NCI-H187 treated with DMSO at 0.1 percent for 48 hours (cell line): ENCODE results near the gene OR4E2.
"Not testable (repeated sequence)": the region's sequence is repeated elsewhere in the genome, so short reads cannot be mapped to it uniquely, and the experiment has no call there.

ENCODE experiments used
- DNase-seq: peaks from one replicate; lab custom pipeline; 2025; lab: John Stamatoyannopoulos, UW

The OR4E2 gene

DNA sequence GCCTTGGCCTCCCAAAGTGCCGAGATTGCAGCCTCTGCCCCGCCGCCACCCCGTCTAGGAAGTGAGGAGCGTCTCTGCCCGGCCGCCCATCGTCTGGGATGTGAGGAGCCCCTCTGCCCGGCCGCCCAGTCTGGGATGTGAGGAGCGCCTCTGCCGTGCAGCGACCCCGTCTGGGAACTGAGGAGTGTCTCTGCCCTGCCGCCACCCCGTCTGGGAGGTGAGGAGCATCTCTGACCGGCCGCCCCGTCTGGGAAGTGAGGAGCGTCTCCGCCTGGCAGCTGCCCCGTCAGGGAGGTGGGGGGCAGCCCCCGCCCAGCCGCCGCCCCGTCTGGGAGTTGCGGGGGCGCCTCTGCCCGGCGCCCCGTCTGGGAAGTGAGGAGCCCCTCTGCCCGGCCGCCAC lies 44.0 kb downstream of the OR4E2 start:
- DNase-seq = not testable (repeated sequence)

DNA sequence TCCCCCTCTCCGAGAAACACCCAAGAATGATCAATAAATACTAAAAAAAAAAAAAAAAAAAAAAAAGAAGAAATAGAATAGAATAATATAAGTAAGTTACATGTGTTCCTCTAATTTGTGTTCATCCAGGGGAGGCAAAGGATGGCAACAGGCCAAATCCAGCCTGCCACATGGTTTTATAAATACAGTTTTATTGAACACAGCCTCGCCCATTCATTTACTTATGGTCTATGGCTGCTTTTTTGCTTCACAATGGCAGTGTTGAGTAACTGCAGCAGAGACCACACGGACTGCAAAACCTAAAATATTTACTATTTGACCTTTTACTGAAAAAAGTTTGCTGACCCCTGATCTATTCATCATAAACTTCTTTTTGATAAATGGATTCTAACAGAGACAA lies 44.9 kb downstream of the OR4E2 start:
- not testable (repeated sequence) for DNase-seq

GRCh38 chr14:21699551-21699950 lies 45.9 kb downstream of the OR4E2 start:
- DNase-seq = no peak

GRCh38 chr14:21702316-21702715 lies 48.7 kb downstream of the OR4E2 start:
- DNase-seq = no peak

DNA sequence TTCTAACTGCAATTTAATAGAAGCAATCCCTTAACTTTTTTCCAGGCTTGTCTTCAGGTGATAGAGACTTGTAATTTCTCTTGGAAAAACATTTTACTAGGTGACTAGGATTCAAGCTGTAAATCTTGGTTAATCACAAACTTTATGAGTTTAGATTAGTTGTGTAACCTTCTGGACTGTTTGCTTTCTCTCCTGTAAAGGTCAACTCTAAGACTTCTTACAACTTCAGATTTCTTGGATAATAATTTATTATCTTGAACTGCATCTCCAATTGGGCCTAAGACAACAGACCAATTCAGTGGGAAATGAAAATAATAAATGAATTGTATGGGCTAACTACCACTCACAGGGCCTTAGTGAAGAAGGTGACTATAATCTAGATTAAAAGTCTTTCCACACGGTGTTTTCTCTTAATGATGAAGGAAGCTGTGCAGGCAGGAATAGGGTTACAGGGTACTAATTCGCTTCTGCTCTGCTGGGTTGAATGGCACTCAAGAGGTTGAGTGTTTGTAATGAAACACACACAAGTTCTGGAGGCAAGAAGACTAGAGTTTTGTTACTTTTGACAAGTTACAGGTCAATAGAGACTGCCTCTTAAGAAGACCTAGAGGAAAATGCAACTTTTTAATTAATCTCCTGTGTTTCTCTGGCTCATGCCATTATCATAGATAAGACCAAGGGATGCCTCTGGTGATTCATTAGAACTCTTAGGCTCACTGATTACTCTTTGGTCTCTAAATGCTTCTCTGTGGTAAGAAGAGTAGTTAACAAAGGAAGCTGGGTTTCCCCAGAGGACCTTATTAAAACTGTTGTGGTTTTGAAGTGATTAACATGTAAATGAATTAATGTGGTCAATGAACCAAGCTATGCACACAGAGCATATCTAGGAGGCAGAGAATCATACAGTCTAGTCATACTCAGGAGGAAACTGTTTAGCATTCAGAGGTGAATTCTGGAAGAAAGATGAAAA lies 50.0 kb downstream of the OR4E2 start:
- no peak for DNase-seq

DNA sequence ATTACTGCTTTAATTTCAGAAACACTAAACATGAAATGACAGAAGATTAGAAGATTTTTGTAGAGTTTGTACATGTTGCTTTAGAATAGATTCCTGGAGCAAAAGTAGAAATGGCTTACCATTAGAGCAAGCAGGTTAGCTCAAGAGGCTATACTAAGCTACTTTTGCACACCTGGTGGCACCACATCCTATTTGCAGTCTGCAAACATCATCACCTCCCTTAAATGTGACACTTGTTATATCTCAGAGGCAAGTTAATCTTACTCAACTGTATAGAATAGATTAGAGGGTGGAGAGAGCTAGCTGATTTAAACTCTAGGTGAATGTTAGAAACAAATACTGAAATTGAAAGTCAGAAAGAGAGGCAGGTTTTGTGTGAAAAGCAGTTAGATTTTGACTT lies 50.7 kb downstream of the OR4E2 start:
- no peak for DNase-seq

DNA sequence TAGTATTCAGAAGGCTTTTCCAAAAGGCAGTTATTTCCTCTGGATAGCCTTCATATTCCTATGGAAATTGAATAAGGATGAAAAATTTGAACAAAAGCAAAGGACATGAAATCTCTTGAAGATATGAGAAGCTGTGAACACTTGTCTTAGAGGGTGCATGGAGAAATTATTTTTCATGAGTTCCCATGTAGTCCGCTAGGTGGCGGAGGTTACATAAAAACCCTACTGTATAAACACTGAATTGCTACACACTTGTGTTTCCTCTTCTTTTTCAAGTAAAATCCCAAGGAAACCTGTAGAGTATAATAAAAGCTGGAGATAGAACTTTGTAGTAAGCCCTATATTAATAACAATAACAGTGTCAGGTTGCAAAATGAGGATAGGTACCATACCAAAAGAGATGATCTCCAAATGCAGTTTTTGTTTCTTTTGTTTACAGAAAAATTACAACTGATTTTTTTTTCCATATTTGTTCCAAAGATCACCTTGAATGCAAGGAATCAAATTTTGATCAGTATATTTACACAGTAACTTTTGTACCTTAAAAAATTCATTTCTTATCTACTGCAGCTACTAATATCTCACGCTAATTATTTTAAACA lies 57.8 kb downstream of the OR4E2 start:
- DNase-seq = peak; percentile 27

DNA sequence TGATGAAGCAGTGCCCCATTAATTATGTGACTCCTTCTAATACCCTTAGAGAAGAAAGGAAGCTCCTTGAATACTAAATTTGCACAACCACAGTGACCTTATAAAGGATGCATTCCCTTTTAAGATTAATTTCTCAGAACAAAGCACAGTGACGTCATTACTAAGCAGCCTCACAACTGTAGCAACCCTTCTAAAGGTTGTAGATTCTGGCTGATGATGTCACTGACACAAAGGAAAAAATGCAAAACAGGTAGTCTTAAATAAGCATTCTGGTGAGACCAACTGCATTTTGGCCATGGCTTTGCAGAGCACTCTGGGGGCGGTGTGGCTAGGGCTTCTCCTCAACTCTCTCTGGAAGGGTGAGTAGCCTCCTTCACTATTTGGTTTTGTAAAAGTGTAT lies 58.4 kb downstream of the OR4E2 start:
- DNase-seq = no peak

DNA sequence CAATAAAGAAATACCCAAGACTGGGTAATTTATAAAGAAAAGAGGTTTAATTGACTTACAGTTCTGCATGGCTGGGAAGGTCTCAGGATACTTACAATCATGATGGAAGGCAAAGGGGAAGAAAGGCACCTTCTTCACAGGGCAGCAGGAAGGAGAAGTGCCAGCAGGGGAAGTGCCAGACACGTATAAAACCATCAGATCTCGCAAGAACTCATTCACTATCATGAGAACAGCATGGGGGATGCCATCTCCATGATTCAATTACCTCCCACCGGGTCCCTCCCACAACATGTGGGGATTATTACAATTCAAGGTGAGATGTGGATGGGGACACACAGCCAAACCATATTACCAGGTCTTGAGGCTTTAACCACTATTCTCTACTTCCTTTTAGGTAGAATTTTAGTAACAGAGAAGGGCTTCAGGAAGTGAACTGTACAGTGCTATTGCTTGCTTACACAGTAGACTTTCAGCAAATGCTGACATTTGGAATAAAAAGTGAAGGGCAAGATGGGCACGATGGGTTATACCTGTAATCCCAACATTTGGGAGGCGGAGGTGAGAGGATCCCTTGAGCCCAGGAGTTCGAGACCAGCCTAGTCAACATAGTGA lies 60.8 kb downstream of the OR4E2 start:
- DNase-seq = no peak
